Measurements from ENCODE around the gene ESAM.

Gene ESAM

DNA sequence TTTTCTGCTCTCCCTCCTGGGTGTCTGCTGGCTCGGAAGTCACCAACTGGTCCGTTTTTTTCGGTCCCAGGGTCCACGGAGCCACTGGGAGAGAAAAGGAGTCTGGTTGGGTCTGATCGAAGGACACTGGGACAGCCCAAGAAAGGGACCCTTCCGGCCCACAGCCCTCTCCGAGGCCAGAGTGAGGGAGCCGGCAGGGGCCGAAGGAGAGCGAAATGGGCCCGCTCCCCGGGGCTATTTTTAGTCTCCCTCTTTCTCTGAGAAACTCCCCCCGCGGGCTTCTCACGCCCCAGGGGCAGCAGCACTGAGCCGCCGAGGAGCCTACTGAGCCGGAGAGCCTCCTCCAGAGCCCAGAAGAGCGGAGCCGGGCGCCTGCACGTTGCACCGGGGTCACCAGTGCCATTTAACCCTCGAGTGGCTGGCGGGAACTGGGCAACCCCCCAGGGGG, 1.9 kb downstream of the ESAM start:
- no peak for TF ChIP-seq ZFX (IDR thresholded peaks at IDR 0.05)
- TF ChIP-seq, protein P1, sequence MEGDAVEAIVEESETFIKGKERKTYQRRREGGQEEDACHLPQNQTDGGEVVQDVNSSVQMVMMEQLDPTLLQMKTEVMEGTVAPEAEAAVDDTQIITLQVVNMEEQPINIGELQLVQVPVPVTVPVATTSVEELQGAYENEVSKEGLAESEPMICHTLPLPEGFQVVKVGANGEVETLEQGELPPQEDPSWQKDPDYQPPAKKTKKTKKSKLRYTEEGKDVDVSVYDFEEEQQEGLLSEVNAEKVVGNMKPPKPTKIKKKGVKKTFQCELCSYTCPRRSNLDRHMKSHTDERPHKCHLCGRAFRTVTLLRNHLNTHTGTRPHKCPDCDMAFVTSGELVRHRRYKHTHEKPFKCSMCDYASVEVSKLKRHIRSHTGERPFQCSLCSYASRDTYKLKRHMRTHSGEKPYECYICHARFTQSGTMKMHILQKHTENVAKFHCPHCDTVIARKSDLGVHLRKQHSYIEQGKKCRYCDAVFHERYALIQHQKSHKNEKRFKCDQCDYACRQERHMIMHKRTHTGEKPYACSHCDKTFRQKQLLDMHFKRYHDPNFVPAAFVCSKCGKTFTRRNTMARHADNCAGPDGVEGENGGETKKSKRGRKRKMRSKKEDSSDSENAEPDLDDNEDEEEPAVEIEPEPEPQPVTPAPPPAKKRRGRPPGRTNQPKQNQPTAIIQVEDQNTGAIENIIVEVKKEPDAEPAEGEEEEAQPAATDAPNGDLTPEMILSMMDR (conservative IDR thresholded peaks at IDR 0.05), result no peak
- H3K27ac ChIP-seq, result no peak overlapping the region

DNA sequence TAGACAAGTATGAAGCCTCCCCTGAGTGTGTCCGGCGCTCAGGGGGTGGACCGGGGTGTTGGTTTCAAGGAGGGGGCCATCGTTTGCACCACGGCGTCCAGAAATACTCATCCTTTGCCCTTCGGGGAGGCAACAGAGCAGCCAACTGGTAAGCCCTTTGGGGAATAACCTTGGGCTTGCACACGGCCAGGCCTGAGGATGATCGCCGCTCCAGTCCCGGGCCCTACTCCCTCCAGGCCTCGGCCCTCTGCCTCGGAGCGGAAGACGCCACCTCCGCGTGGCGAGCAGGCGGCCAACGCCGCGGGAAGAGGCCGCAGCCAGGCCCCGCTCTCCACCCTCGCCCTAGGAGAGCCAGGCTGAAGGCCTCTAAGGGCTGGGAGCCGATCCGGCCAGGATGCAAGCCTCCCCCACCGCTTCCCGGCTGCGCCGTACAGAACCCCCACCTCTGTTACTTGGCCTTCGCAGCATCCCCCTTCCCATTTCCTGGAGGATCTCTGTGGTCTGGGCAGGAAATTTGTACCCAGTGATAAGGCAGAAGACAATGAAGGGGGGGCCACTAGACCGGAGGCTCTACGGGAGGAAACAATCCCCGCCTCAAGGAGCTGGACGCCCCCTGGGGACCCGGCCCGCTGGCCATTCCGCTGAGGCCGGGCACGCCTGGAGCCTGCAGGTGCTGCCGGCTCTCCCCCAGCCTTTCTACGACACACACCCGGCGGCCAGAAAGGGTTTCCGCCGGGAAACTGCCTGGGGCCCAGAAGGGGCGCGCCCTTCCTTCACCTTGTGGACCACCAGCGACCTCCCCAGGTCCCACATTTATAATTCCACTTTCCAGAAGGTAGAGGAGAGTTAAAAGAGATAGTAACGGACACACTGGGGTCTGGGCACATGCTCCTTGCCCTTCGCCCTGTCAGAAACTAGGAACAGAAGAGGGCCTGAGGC, 2.6 kb downstream of the ESAM start:
- TF ChIP-seq, protein P1 (conservative IDR thresholded peaks at IDR 0.05), result no peak
- TF ChIP-seq ZFX (IDR thresholded peaks at IDR 0.05), result no peak
- no peak overlapping the region for H3K27ac ChIP-seq

DNA sequence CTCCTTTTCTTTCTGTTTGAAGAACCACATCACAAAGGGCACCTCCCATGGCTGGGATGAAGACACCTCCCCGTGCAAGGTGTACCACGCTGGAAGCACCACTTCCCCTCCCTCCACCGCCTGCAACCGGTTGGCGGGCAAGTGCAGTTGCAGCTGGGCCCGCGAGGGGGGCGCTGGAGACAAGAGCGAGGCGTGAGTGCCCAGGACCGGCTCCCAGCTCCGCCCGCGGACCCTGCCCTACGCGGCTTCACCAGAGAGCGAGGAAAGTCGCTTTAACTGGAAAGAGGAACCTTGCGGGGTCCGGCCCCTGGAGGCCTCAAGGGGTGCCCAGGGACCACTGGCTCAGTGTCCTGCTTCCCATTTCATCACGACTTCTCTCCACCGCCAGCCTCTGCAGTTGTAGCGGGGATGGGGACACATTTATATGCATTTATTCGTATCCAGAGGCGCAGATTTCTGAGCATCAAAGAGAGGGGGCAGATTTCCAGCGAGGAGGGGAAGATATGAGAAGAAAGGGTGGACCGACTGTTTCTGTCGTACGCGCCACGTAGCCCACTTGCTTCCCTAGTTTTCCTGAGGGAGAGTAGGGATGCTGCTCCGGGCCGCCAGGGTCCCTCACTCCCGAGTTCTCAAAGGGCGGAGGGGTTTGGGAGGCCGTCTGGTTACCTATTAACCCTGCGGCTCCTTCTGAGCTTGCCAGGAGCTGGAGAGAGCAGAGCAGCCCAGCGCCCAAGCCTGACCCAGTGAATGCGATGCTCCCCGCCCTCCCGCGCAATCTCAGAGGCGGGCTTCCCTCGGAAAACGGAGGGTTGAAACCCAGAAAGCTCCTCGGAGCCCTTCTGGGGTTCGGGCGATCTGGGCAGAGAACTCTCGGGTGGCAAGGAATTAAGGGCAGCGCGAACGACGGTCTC, 3.5 kb downstream of the ESAM start:
- TF ChIP-seq, protein P1 (conservative IDR thresholded peaks at IDR 0.05), result peak; percentile 70
- no peak for TF ChIP-seq ZFX (IDR thresholded peaks at IDR 0.05)
- H3K27ac ChIP-seq, result no peak overlapping the region

DNA sequence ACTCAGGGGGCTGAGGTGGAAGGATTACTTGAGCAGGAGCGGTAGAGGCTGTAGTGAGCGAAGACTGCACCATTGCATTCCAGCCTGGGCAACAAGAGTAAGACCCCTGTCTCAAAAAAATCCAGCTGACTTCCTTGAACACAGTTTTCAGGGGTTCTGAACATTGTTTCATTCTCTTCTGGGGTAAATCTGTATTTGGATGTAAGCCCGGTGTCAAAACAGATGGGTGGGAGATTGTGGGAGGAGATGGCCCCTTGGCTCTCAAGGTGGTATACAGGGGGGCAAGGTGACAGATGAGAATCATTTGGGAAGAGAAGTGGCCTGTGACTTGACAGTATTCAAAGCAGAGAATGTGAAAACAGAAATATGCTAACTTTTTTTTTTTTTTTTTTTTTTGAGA, 4.8 kb downstream of the ESAM start:
- TF ChIP-seq, protein P1 (conservative IDR thresholded peaks at IDR 0.05), result no peak
- no peak for TF ChIP-seq ZFX (IDR thresholded peaks at IDR 0.05)
- no peak overlapping the region for H3K27ac ChIP-seq

DNA sequence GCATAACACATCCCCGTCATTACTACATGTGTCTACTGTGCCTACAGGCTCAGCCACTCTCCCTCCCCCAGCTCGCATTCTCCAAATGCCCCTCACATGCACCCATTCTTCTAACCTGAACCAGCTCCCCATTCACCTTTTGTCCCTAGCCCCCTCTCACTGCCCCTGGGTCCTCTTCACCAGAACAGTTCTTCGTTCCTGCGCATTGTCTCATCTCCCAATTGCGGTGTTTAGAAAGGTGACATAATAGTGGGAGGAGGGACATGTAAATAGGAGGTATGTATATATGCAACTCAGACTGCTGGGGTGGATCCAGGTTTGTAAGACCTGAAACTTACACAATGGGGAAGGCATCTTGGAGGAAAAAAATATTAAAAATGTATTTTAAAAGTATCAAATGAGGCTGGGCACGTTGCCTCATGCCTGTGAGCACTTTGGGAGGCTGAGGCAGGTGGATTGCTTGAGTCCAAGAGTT, 5.3 kb downstream of the ESAM start:
- no peak for TF ChIP-seq ZFX (IDR thresholded peaks at IDR 0.05)
- TF ChIP-seq, protein P1 (conservative IDR thresholded peaks at IDR 0.05), result no peak

DNA sequence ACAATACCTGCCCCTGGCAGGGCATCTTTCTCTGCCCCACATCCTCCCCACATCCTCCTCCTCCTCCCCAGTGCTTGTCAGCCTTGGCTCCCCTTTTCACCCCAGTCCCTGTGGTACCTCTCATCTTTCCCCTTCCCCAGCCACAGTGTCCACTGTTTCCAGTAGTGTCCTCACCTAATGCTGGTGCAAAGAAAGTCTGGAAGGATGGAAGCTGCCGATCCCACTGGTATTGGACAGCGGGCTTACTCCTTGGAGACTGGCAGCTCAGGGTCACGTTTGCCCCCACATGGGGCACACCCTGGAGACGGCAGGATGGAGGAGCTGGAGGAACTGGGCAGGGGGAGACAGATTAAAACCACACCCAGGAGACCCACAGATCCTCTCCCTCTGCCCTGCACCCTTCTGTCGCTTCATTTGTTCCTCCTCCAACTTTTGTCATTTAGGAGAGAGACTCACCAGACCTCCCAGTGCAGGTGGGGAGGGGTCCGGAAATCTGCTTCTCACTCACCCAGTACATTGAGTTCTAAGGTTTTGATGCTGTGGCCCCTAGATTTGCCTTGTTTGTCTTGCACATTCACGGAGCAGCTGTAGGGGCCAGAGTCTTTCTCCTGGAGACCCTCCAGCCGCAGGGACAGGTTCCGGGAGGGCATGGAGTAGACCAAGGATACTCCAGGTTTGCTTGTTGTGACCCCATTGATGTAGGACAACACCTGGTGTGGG, 5.9 kb downstream of the ESAM start:
- H3K27ac ChIP-seq, result no peak overlapping the region
- TF ChIP-seq ZFX (IDR thresholded peaks at IDR 0.05), result no peak
- TF ChIP-seq, protein P1 (conservative IDR thresholded peaks at IDR 0.05), result no peak

More for the DNA sequence above, 5.3 kb downstream of the ESAM start:
- H3K27ac ChIP-seq, result no peak overlapping the region

All from C4-2B (cell line).